Posterior vena cava (tissue), 2 donors: ENCODE data around the gene FIGNL2. TPM values are rescaled to one million over a fixed set of nuclear protein-coding genes. Genes with fewer than 3 reads are reported as not detected.
A peak's percentile ranks its signal among the peaks of the same experiment; 100 is the strongest.

Experiments
- DNase-seq: peaks from one replicate; pipeline ENCODE4 v3.0.0-alpha.2; 2020; ENCODE audit warnings: low spot score
- intact Hi-C, 2 donors: fragments of 100-400 bp; cut with DNase I; formaldehyde crosslinking; loops; one replicate each; pipeline versions ENCODE4 v1.14.1 to v1.14.2; 2022 to 2023
- total RNA-seq, 2 donors: library from RNA; stranded (reverse); fragmentation: NEBNext Ultra II Directional; extraction: Animal tissue kit (Norgen Biotek cat#: 25700); gene quantifications; one replicate each; pipeline ENCODE4 v1.2.1, GENCODE V29; 2021
- donor health status: DM: yes; HTN: yes; CAD: no.
- donor health status: DM: yes; HTN: yes; CAD: no.

FIGNL2 gene
- total RNA-seq, 2 donors from 2014 or later, result 0.60 to 1.0 TPM

DNA sequence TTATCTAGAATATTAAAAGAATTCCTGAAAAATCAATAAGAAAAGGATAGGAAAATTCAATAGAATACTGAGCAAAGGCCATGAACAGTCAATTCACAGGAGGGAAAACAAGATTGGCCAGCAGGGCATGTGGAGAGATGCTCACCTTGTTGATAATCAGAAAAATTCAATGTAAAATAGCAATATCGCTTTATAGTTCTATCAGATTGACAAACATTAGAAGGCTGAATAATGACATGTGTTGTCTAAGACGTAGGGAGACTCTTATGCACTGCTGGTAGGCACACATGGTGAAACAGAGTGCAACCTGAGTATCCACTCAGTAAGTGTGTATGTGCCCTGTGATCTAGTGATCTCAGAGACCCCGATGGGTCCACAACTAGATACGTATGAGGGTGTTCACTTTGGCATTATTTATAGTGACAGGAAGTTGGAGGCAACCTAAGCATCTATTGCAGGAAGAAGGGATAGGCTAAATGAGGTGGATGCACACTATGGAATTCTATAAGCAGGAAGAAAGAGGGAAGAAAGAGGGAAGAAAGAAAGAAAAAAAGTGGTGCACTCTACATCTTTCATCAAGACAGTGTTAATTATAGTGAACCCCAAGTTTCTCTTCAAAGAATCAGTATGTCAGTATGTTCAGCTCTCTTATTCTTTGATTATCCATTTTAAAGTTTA is 35.6 kb upstream of the FIGNL2 start:
- DNase-seq, result no peak
- intact Hi-C loops, result no loop called here

DNA sequence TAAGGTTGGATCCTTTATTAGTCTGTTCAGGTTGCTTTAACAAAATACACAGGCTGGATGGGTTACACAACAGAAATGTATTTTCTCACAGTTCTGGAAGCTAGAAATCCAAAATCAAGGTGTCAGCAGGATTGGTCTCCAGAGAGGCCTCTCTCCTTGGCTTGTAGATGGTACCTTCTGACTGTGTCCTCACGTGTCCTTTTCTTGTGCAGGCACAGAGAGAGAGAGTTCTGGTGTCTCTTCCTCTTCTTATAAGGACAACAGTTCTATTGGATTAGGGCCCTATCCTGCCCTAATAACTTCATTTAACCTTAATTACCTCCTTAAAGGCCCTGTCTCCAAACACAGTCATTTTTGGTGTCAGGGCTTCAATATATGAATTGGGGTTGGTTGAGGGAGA is 34.8 kb upstream of the FIGNL2 start:
- intact Hi-C loops, result no loop called here
- DNase-seq, result no peak

GRCh38 chr12:51879102-51879501 is 30.6 kb upstream of the FIGNL2 start:
- no peak for DNase-seq
- intact Hi-C loops, result no loop called here

DNA sequence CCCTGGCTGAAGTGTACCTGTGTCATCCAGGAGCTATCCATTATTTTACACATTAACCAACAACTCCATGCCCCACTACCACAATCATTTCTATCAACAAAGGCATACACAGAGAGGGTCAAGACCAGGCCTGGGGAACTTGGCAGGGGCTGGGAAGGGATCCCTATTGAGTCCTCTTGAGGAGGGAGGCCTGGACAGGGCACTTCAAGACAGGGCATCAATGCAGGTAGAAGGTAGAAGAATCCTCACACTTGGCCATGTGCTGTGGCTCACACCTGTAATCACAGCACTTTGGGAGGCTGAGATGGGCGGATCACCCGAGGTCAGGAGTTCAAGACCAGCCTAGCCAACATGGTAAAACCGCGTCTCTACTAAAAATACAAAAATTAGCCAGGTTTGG is 26.0 kb upstream of the FIGNL2 start:
- DNase-seq, result peak; percentile 25
- intact Hi-C loops, result no loop called here

GRCh38 chr12:51874000-51874399 is 25.5 kb upstream of the FIGNL2 start:
- intact Hi-C loops, result no loop called here
- DNase-seq, result no peak

GRCh38 chr12:51873251-51873994 is 24.9 kb upstream of the FIGNL2 start:
- intact Hi-C loops, result no loop called here
- peak; percentile 66 for DNase-seq

DNA sequence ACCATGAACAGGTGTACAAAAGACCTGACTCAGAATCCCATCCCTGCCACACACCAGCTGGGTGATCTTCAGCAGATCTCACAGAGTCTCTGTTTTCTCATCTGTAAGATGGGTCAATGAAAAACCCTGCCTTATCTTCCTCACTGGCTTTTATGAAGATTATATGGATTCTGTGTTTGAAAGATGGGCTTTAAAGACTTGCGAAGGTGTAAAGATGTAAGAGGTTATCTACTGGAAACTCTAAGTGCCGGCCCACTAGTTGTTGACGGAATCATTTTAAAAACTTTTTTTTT is 24.1 kb upstream of the FIGNL2 start:
- intact Hi-C loops, result no loop called here
- no peak for DNase-seq

DNA sequence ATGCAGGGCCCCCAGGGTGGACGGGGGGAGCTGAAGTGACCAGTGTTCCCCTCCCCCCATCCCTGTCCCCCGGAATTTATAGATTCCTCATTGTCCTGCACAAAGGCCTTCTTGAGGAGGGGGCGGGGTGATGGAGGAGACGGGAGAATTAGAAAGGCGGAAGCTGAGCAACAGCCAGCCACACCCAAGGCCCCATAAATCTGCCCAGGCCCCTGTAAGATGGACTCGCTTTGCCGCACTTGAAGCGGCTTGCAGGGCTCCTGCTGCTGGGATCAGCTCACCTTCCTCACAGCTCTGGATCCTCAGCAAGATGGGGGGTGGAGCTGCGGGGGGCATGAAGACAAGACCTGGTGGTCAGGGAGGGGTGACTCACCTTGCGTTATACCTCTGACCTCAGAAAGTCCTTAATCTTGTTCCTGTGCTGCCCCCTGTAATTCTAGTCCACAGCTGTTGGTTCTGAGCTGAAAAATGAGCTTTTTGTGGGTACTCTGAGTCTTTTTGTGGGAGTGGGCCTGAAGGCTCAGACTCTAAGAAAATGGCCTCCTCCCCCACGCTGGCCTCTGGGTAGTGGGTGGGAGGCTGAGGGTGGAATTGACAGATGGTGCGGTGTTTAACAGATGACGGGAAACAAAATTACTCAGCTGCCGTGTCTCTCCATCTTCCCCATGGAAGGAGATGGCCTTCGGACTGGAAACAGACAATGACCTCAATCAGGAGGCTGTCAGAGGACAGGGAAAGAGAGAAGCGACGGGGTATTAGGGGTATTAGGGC is 23.6 kb upstream of the FIGNL2 start:
- intact Hi-C loops, result no loop called here
- DNase-seq, result peak; percentile 60

DNA sequence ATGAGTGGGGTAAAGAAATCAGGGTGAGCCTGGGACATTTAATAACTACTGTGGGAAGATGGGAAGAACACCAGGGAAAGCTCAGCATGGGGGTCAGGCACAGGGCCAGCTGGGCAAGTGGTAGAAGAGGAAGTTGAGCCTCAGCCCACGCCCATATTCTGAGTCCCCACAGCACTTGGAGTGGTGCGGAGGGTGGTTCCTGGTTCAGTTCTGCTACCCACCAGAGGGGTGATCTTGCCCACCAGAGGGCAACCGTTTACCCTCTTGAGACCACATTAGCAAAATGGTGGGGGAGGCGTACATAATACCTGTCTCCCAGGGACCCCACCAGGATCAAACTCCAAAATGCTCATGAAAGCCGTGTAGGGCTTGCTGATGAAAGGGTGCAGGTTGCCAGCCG is 22.6 kb upstream of the FIGNL2 start:
- DNase-seq, result peak; percentile 85

DNA sequence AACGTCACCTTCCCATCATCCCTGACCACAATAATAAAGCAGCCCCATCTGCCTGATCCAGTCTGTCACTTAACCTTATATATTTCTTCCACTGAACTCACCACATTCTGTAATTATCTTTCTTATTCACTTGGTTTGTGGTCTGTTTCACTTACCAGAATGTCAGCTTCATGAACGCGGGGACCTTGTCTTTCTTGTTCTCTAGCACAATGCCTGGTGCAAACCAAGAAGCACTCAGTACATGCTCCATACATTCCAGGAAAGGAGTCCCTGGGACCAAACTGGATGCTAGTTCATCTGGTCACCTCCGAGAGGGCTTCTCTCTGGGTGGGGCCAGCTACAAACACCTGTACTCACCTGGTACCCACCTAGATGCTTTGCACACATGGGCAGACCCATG is 22.0 kb upstream of the FIGNL2 start:
- DNase-seq, result no peak
- intact Hi-C loops, result no loop called here

More for the DNA sequence above, 22.6 kb upstream of the FIGNL2 start:
- intact Hi-C loops, result no loop called here

DNA sequence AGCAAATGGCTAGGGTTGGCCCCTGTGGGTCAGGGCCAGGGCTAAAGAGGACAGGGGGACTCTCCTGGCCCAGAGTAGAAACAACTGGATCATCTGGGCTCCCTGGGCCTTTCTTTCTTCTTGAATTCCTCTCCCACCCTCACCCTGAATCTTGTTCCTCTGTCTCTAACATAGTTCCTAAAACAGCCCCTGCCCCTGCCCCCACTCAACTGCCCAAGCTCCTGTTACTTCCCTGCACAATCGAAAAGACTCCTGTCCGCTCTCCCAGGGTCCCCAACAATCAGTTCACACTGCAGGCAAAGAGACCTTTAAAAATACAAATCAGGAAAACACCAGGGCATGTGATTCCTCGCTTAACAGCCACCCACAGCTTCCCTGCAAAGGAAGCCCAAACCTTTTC is 21.4 kb upstream of the FIGNL2 start:
- intact Hi-C loops, result no loop called here
- DNase-seq, result peak; percentile 23

- intact Hi-C loops, result no loop called here
- DNase-seq, result no peak
Observed at GRCh38 chr12:51869496-51869865, 21.0 kb upstream of the FIGNL2 start.

- intact Hi-C loops, result no loop called here
- DNase-seq, result peak; percentile 82
Observed at GRCh38 chr12:51868821-51869495, 20.4 kb upstream of the FIGNL2 start.

DNA sequence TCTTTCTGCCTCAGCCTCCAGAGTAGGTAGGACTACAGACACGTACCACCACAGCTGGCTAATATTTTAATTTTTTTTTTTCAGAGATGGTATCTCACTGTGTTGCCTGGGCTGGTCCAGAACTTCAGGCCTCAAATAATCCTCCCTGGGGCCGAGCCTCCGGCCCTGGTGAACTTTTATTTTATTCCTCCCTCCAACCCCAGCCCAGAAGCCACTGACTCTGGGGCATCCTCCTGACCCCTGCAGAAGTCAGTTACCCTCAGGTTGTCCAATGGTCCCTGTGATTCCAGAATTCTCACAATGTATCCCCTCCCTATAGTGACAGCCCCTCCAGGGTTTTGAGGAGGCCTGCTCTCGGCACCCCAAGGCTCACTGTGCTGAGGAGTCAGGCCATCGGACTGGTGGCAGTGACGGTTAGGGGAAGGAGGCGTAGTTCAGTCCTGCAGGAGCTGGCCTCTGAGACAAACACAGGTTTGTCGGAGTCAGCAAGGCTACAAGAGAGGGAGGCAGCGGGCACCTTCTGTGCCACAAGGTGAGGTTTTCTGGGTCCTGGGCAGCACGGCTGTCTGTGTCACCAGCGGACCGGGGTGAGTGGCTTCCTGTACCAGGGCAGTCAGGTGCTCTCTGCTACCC is 19.4 kb upstream of the FIGNL2 start:
- intact Hi-C loops, result no loop called here
- DNase-seq, result peak; percentile 71

- intact Hi-C loops, result no loop called here
- DNase-seq, result peak; percentile 12
Observed at GRCh38 chr12:51867371-51867770, 18.9 kb upstream of the FIGNL2 start.

- DNase-seq, result peak; percentile 20
- intact Hi-C loops, result no loop called here
Observed at GRCh38 chr12:51866762-51867161, 18.2 kb upstream of the FIGNL2 start.

- intact Hi-C loops, result no loop called here
- peak; percentile 22 for DNase-seq
Observed at GRCh38 chr12:51866324-51866723, 17.8 kb upstream of the FIGNL2 start.

DNA sequence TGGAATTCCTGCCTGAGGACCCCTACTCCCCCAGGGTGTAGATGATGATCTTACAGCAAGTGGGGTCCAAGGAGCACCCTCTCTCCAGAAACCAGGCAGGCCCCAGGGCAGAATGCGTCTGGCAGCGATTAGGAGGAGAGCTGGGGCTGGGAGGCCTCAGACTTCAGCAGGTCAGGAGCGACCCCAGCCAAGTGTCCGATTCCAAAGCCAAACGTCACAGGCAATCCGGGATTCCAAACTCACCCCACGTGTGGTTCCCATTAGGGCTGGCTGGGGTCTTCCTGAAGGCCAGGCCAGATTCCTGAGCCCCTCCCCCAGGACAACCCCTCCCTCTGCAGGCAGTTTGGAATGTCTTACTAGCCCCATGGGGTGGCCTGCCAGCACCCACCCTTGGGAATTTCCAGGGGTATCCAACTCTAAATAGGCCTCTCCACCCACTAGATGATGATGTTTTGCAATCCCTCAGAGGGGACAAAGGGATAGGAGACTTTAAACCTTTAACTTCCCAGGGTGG is 17.3 kb upstream of the FIGNL2 start:
- intact Hi-C loops, result no loop called here
- DNase-seq, result peak; percentile 43
